ENCODE data around the gene CD109.
A peak's percentile ranks its signal among the peaks of the same experiment; 100 is the strongest.

The CD109 gene

GRCh38 chr6:73728548-73729205 lies 32.7 kb downstream of the CD109 start:
- H3K4me3 ChIP-seq (ENCODE audit: low read length): no peak overlapping the region
- TF ChIP-seq CTCF (IDR thresholded peaks at IDR 0.05; ENCODE audit: insufficient read depth, low read depth, low read length, missing control alignments): no peak
- no peak for DNase-seq (ENCODE audit: low read depth)

- DNase-seq (ENCODE audit: low read depth): no peak
- no peak for TF ChIP-seq CTCF (IDR thresholded peaks at IDR 0.05; ENCODE audit: insufficient read depth, low read depth, low read length, missing control alignments)
- H3K4me3 ChIP-seq (ENCODE audit: low read length): no peak overlapping the region
These were observed 35.3 kb downstream of the CD109 start for GRCh38 chr6:73731285-73731684.

GRCh38 chr6:73732845-73733675 lies 37.1 kb downstream of the CD109 start:
- peak; percentile 98 for TF ChIP-seq CTCF (IDR thresholded peaks at IDR 0.05; ENCODE audit: insufficient read depth, low read depth, low read length, missing control alignments)
- peak; percentile 71 for DNase-seq (ENCODE audit: low read depth)
- no peak overlapping the region for H3K4me3 ChIP-seq (ENCODE audit: low read length)

- DNase-seq (ENCODE audit: low read depth): no peak
- no peak for TF ChIP-seq CTCF (IDR thresholded peaks at IDR 0.05; ENCODE audit: insufficient read depth, low read depth, low read length, missing control alignments)
- no peak overlapping the region for H3K4me3 ChIP-seq (ENCODE audit: low read length)
These were observed 37.8 kb downstream of the CD109 start for GRCh38 chr6:73733791-73734190.

GRCh38 chr6:73734832-73735453 lies 38.9 kb downstream of the CD109 start:
- no peak overlapping the region for H3K4me3 ChIP-seq (ENCODE audit: low read length)
- no peak for TF ChIP-seq CTCF (IDR thresholded peaks at IDR 0.05; ENCODE audit: insufficient read depth, low read depth, low read length, missing control alignments)
- no peak for DNase-seq (ENCODE audit: low read depth)

GRCh38 chr6:73738367-73739028 lies 42.5 kb downstream of the CD109 start:
- no peak for TF ChIP-seq CTCF (IDR thresholded peaks at IDR 0.05; ENCODE audit: insufficient read depth, low read depth, low read length, missing control alignments)
- no peak overlapping the region for H3K4me3 ChIP-seq (ENCODE audit: low read length)
- no peak for DNase-seq (ENCODE audit: low read depth)
